H9 (cell line): ENCODE results near the gene LCE1A. TPM values are rescaled to one million over a fixed set of nuclear protein-coding genes. Genes with fewer than 3 reads are reported as not detected.

Experiments used
- DNase-seq: peaks from one replicate; pipeline ENCODE4 v3.0.0-alpha.2; 2017
- H2AFZ ChIP-seq: one replicate; pipeline ENCODE4 v1.6.1; 2013; ENCODE audit warnings: mild to moderate bottlenecking, low read length, control low read depth, moderate library complexity
- H2AK5ac ChIP-seq: 2 replicates; pipeline ENCODE4 v1.6.1; 2013; ENCODE audit warnings: low read length, control low read depth, mixed read lengths; ENCODE audit not compliant: insufficient read length
- H2BK120ac ChIP-seq: one replicate; pipeline ENCODE4 v1.6.1; 2013; ENCODE audit warnings: low read depth, mild to moderate bottlenecking, low read length, control low read depth, inconsistent platforms; ENCODE audit not compliant: poor library complexity, severe bottlenecking
- H2BK12ac ChIP-seq: 2 replicates; pipeline ENCODE4 v1.6.1; 2013; ENCODE audit warnings: low read length, control low read depth, mixed read lengths, low read depth; ENCODE audit not compliant: insufficient read length
- H2BK15ac ChIP-seq: 2 replicates; pipeline ENCODE4 v1.6.1; 2013; ENCODE audit warnings: low read depth, low read length, control low read depth
- H2BK20ac ChIP-seq: one replicate; pipeline ENCODE4 v1.6.1; 2013; ENCODE audit warnings: low read depth, mild to moderate bottlenecking, low read length, control low read depth, inconsistent platforms; ENCODE audit not compliant: poor library complexity, severe bottlenecking
- H2BK5ac ChIP-seq: 2 replicates; pipeline ENCODE4 v1.6.1; 2013; ENCODE audit warnings: low read length, control low read depth, mixed read lengths; ENCODE audit not compliant: insufficient read length
- H3K14ac ChIP-seq: 2 replicates; pipeline ENCODE4 v1.6.1; 2013; ENCODE audit warnings: low read length, control low read depth; ENCODE audit not compliant: insufficient read depth
- H3K18ac ChIP-seq: 2 replicates; pipeline ENCODE4 v1.6.1; 2013; ENCODE audit warnings: low read depth, mild to moderate bottlenecking, mixed read lengths, low read length, control low read depth; ENCODE audit not compliant: insufficient read length
- H3K23ac ChIP-seq: 2 replicates; pipeline ENCODE4 v1.6.1; 2013; ENCODE audit warnings: low read length, control low read depth, mixed read lengths, low read depth; ENCODE audit not compliant: insufficient read length
- H3K23me2 ChIP-seq: 2 replicates; pipeline ENCODE4 v1.6.1; 2013; ENCODE audit warnings: low read depth, mild to moderate bottlenecking, mixed read lengths, low read length, control low read depth; ENCODE audit not compliant: insufficient read length, poor library complexity, severe bottlenecking
- H3K27ac ChIP-seq: 2 replicates; pipeline ENCODE4 v1.5.1; 2013; ENCODE audit warnings: low read length, control low read depth, mixed read lengths, low read depth; ENCODE audit not compliant: insufficient read length
- H3K27me3 ChIP-seq: 2 replicates; pipeline ENCODE4 v1.6.1; 2013; ENCODE audit warnings: low read length, control low read depth, inconsistent platforms; ENCODE audit not compliant: insufficient read depth
- H3K4ac ChIP-seq: 2 replicates; pipeline ENCODE4 v1.6.1; 2013; ENCODE audit warnings: low read depth, mild to moderate bottlenecking, control low read depth, inconsistent platforms, low read length, moderate library complexity
- H3K4me1 ChIP-seq: 2 replicates; pipeline ENCODE4 v1.6.1; 2013; ENCODE audit warnings: low read length, control low read depth, inconsistent platforms; ENCODE audit not compliant: insufficient read depth
- H3K4me2 ChIP-seq: 2 replicates; pipeline ENCODE4 v1.6.1; 2013; ENCODE audit warnings: low read length, control low read depth, mixed read lengths; ENCODE audit not compliant: insufficient read length, insufficient read depth
- H3K56ac ChIP-seq: 2 replicates; pipeline ENCODE4 v1.6.1; 2013; ENCODE audit warnings: low read depth, mild to moderate bottlenecking, mixed read lengths, low read length, control low read depth; ENCODE audit not compliant: insufficient read length
- H3K79me1 ChIP-seq: 2 replicates; pipeline ENCODE4 v1.6.1; 2013; ENCODE audit warnings: low read depth, mild to moderate bottlenecking, moderate library complexity, low read length, control low read depth, inconsistent platforms; ENCODE audit not compliant: insufficient read depth, poor library complexity, severe bottlenecking
- H3K79me2 ChIP-seq: 2 replicates; pipeline ENCODE4 v1.6.1; 2013; ENCODE audit warnings: low read length, control low read depth, inconsistent platforms; ENCODE audit not compliant: insufficient read depth
- H3K9ac ChIP-seq: 2 replicates; pipeline ENCODE4 v1.6.1; 2013; ENCODE audit warnings: low read length, control low read depth, mixed read lengths; ENCODE audit not compliant: insufficient read length; ENCODE audit errors: extremely low read depth
- H3K9me3 ChIP-seq: one replicate; pipeline ENCODE4 v1.6.1; 2013; ENCODE audit warnings: low read depth, low read length, inconsistent platforms; ENCODE audit not compliant: control insufficient read depth
- H3T11ph ChIP-seq: one replicate; pipeline ENCODE4 v1.6.1; 2013; ENCODE audit warnings: mild to moderate bottlenecking, low read length, control low read depth, inconsistent platforms
- H4K20me1 ChIP-seq: one replicate; pipeline ENCODE4 v1.6.1; 2013; ENCODE audit not compliant: control insufficient read depth, insufficient read length, insufficient read depth
- H4K5ac ChIP-seq: 2 replicates; pipeline ENCODE4 v1.6.1; 2013; ENCODE audit warnings: low read depth, mild to moderate bottlenecking, mixed read lengths, low read length, control low read depth; ENCODE audit not compliant: insufficient read length
- H4K8ac ChIP-seq: replicated peaks from 2 replicates; pipeline ENCODE4 v1.6.1; 2013; ENCODE audit warnings: low read length, control low read depth, mixed read lengths, low read depth; ENCODE audit not compliant: insufficient read length
- H4K91ac ChIP-seq: 2 replicates; pipeline ENCODE4 v1.6.1; 2013; ENCODE audit warnings: low read depth, mild to moderate bottlenecking, moderate library complexity, mixed read lengths, low read length, control low read depth; ENCODE audit not compliant: insufficient read length
- H3K27ac Mint-ChIP-seq, 3 experiments: 2 replicates in 2 of 3; 3 replicates in 1 of 3; pipeline ENCODE4 v1.8.0; 2020 to 2021; ENCODE audit warnings: mixed read lengths in 3 of 3, mild to moderate bottlenecking in 1 of 3, moderate library complexity in 1 of 3
- H3K27me3 Mint-ChIP-seq: 2 replicates; pipeline ENCODE4 v1.8.0; 2021; ENCODE audit warnings: low read depth, mild to moderate bottlenecking, moderate library complexity, mixed read lengths
- H3K36me3 Mint-ChIP-seq, 3 experiments: 2 replicates in 2 of 3; 3 replicates in 1 of 3; pipeline ENCODE4 v1.8.0; 2020 to 2021; ENCODE audit warnings: low read depth in 3 of 3, mixed read lengths in 3 of 3; ENCODE audit not compliant: insufficient read depth in 1 of 3
- H3K4me1 Mint-ChIP-seq, 2 experiments: 2 replicates each; pipeline ENCODE4 v1.8.0; 2020; ENCODE audit warnings: mixed read lengths in 2 of 2
- H3K4me3 Mint-ChIP-seq, 2 experiments: 2 replicates in 1 of 2; 3 replicates in 1 of 2; pipeline ENCODE4 v1.8.0; 2020 to 2021; ENCODE audit warnings: mild to moderate bottlenecking in 2 of 2, mixed read lengths in 2 of 2, moderate library complexity in 1 of 2
- H3K9me3 Mint-ChIP-seq, 2 experiments: 2 replicates in 1 of 2; 3 replicates in 1 of 2; pipeline ENCODE4 v1.8.0; 2020; ENCODE audit warnings: mild to moderate bottlenecking in 2 of 2, mixed read lengths in 2 of 2, moderate library complexity in 1 of 2
- CTCF ChIP-seq: fragments of 200-600 bp; sonication (generic); conservative IDR thresholded peaks from 3 replicates; pipeline ENCODE4 v1.8.0; 2021; ENCODE audit warnings: antibody characterized with exemption, mild to moderate bottlenecking
- WGBS: extraction: QIAGEN DNeasy Blood & Tissue Kit; methylation state at CpG from one replicate; pipeline ENCODE4 v1.1.7; 2013; ENCODE audit warnings: missing lambda C conversion rate, low lambda C conversion rate, mixed read lengths; ENCODE audit not compliant: insufficient read length; ENCODE audit errors: extremely low coverage; 5-methylcytosine and 5-hydroxymethylcytosine counted together
- total RNA-seq: library from RNA; stranded (reverse); gene quantifications from 2 replicates; pipeline ENCODE4 v1.2.1, GENCODE V29; 2021

Gene LCE1A
- total RNA-seq, 1 experiment from 2014 or later: not detected

DNA sequence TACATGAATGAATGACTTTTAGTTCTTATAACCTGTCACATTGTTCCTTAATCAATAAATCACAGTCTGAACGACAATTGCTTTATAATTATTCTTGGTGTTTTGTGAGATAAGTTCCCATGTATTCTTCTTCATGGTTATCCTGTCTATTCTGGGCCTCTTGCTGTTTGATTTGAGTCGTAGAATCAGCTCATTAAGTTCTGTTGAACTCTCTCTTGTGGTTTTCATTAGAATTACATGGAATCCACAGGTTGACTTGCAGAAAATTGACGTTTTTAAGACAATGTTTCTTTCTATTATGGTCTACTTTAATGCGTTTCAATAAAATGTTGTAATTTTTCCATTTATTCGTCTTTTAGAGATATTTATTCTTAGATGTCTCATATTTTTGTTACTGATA is 4.0 kb upstream of the LCE1A start:
- Histone ChIP-seq H4K8ac (no peak overlapping the region), H3K14ac (no peak overlapping the region), H3T11ph (no peak overlapping the region), H3K23me2 (peaks cover 2% of the 10 kb centered on the region), H3K56ac (no peak overlapping the region), H4K91ac (no peak overlapping the region), H3K9me3 (peaks cover 58% of the 10 kb centered on the region), H3K18ac (no peak overlapping the region), H3K4me1 (no peaks in the 10 kb centered on the region), H3K4ac (no peak overlapping the region), H3K23ac (no peak overlapping the region), H2BK20ac (no peak overlapping the region), H3K79me1 (no peaks in the 10 kb centered on the region), H3K9ac (no peak overlapping the region), H2BK15ac (no peak overlapping the region), H2BK12ac (no peak overlapping the region), H3K4me2 (no peak overlapping the region), H2BK5ac (no peak overlapping the region), H2BK120ac (no peak overlapping the region), H3K27ac (no peak overlapping the region), H3K79me2 (no peaks in the 10 kb centered on the region), H4K5ac (no peak overlapping the region), H2AFZ (no peak overlapping the region), H4K20me1 (no peaks in the 10 kb centered on the region), H3K27me3 (no peaks in the 10 kb centered on the region), H2AK5ac (no peak overlapping the region)
- no peak for DNase-seq
- Mint-ChIP-seq H3K4me3 (no peak overlapping the region), H3K4me1 (no peaks in the 10 kb centered on the region), H3K27me3 (peaks cover 5% of the 10 kb centered on the region), H3K9me3 (peaks cover 71 to 78% of the 10 kb centered on the region in 2 experiments), H3K36me3 (peaks cover 4 to 21% (median 6%) of the 10 kb centered on the region in 3 experiments; a peak in 5 of 7 replicates), H3K27ac (no peak overlapping the region)
- no peak for TF ChIP-seq CTCF
- WGBS: no CpG with 5 or more reads among the region's 5 CpGs
